ENCODE measurements around the gene TSPAN14.

The TSPAN14 gene

GRCh38 chr10:80471001-80471400 is 16.9 kb downstream of the TSPAN14 start:
- TF ChIP-seq CTCF (IDR thresholded peaks at IDR 0.05) = no peak

GRCh38 chr10:80471715-80472233 is 17.7 kb downstream of the TSPAN14 start:
- TF ChIP-seq CTCF (IDR thresholded peaks at IDR 0.05) = no peak

GRCh38 chr10:80472234-80473095 is 18.4 kb downstream of the TSPAN14 start:
- no peak for TF ChIP-seq CTCF (IDR thresholded peaks at IDR 0.05)

GRCh38 chr10:80473096-80473657 is 19.1 kb downstream of the TSPAN14 start:
- no peak for TF ChIP-seq CTCF (IDR thresholded peaks at IDR 0.05)

GRCh38 chr10:80473692-80474596 is 19.8 kb downstream of the TSPAN14 start:
- no peak for TF ChIP-seq CTCF (IDR thresholded peaks at IDR 0.05)

- TF ChIP-seq CTCF (IDR thresholded peaks at IDR 0.05) = no peak
Measured at GRCh38 chr10:80474597-80474910, 20.4 kb downstream of the TSPAN14 start.

- no peak for TF ChIP-seq CTCF (IDR thresholded peaks at IDR 0.05)
Measured at GRCh38 chr10:80474941-80475340, 20.8 kb downstream of the TSPAN14 start.
